ENCODE data around the gene UBE2E2.

The UBE2E2 gene

DNA sequence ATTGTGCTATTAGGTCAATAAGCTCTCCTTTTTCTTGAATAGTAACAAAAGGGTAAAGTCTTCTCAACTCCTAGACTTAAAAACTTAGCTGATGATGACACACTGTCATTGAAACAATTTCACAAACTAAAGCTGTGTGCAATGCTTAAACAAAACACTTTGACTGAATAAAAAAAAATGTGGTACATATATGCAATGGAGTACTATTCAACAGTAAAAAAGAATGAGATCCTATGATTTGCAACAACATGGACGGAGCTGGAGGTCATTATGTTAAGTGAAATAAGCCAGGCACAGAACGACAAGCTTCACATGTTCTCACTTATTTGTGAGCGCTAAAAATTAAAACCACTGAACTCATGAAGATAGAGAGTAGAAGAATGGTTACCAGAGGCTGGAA lies 370.7 kb downstream of the UBE2E2 start:
- TF ChIP-seq, protein P1, sequence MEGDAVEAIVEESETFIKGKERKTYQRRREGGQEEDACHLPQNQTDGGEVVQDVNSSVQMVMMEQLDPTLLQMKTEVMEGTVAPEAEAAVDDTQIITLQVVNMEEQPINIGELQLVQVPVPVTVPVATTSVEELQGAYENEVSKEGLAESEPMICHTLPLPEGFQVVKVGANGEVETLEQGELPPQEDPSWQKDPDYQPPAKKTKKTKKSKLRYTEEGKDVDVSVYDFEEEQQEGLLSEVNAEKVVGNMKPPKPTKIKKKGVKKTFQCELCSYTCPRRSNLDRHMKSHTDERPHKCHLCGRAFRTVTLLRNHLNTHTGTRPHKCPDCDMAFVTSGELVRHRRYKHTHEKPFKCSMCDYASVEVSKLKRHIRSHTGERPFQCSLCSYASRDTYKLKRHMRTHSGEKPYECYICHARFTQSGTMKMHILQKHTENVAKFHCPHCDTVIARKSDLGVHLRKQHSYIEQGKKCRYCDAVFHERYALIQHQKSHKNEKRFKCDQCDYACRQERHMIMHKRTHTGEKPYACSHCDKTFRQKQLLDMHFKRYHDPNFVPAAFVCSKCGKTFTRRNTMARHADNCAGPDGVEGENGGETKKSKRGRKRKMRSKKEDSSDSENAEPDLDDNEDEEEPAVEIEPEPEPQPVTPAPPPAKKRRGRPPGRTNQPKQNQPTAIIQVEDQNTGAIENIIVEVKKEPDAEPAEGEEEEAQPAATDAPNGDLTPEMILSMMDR (IDR thresholded peaks at IDR 0.05; ENCODE audit: insufficient read depth, low read length, poor library complexity, severe bottlenecking) = no peak
- DNase-seq (ENCODE audit: extremely low read depth, insufficient read length) = no peak
- no peak overlapping the region for H3K4me3 ChIP-seq (replicated peaks; ENCODE audit: low read depth, low read length)
- no peaks in the 10 kb centered on the region for H3K27me3 ChIP-seq (replicated peaks; ENCODE audit: control insufficient read depth, insufficient read depth, low read length)
- H3K36me3 ChIP-seq (ENCODE audit: control insufficient read depth, insufficient read depth, low read length) = no peaks in the 10 kb centered on the region

DNA sequence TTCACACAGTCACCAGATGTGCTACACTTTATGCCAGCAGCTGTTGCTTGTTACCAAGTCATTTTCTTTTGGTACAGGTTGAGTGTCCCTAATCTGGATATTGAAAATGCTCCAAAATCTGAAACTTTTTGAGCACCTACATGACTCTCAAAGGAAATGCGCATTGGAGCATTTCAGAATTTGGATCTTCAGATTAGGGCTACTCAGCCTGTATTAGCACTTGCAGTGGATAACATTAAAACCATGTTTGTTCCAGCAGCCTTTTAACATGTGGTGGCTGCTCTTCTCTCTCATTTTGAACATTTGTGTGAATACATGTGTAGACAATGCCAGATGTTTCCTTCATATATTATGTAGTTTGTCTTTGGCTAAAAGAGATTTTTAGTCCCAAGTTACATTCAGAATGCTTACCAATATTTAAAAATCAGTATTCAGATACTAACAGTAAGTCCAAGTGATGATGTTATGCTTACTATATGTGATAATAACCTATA lies 371.7 kb downstream of the UBE2E2 start:
- H3K27me3 ChIP-seq (replicated peaks; ENCODE audit: control insufficient read depth, insufficient read depth, low read length) = no peaks in the 10 kb centered on the region
- H3K4me3 ChIP-seq (replicated peaks; ENCODE audit: low read depth, low read length) = no peak overlapping the region
- no peaks in the 10 kb centered on the region for H3K36me3 ChIP-seq (ENCODE audit: control insufficient read depth, insufficient read depth, low read length)
- TF ChIP-seq, protein P1 (IDR thresholded peaks at IDR 0.05; ENCODE audit: insufficient read depth, low read length, poor library complexity, severe bottlenecking) = no peak
- no peak for DNase-seq (ENCODE audit: extremely low read depth, insufficient read length)

DNA sequence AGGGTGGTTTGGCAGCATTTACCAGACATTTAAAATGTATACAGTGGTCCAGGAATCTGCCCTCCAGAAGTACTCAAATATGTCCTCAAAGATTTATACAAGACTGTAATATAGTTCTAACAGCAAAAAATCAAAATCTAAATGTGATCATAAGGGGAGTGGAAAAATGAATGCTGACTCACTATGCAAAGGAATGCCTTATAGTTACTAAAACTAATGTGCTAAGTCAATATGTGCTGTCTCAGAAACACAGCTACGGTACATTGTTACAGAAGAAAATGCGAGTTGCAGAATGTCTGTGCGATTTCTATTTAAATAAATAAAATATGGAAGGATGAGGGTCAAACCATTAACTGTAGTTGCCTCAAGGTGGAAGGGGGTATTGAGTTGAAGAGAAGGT lies 372.6 kb downstream of the UBE2E2 start:
- TF ChIP-seq, protein P1 (IDR thresholded peaks at IDR 0.05; ENCODE audit: insufficient read depth, low read length, poor library complexity, severe bottlenecking) = no peak
- Histone ChIP-seq H3K36me3 (ENCODE audit: control insufficient read depth, insufficient read depth, low read length) (no peaks in the 10 kb centered on the region), H3K4me3 (replicated peaks; ENCODE audit: low read depth, low read length) (no peak overlapping the region), H3K27me3 (replicated peaks; ENCODE audit: control insufficient read depth, insufficient read depth, low read length) (no peaks in the 10 kb centered on the region)
- no peak for DNase-seq (ENCODE audit: extremely low read depth, insufficient read length)

DNA sequence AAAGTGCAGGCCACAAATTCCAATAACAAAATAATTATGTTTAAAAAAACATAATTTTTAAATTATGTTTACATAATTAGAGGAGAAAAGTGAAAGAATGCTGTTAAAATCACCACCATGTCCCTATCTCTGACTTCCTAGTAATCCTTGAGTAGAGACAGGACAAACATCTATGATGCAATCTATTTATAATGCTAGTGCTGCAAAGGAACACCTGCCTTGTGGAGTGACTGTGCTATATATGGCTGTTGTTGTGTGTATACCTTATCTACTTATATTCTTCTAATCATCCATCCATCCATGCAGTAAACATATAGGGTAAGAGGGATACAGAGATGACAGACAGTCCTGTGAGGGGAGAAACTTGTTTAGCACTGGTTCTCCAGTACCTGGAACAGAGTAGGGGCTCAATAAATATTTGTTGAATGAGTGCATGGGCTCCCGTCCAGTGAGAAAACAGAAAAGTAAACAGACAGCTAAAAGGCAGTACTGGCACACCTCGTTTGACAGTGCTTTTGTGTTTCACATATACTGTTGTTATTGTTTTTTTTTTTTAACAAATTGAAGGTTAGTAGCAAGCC lies 373.3 kb downstream of the UBE2E2 start:
- H3K36me3 ChIP-seq (ENCODE audit: control insufficient read depth, insufficient read depth, low read length) = no peaks in the 10 kb centered on the region
- TF ChIP-seq, protein P1 (IDR thresholded peaks at IDR 0.05; ENCODE audit: insufficient read depth, low read length, poor library complexity, severe bottlenecking) = no peak
- no peak for DNase-seq (ENCODE audit: extremely low read depth, insufficient read length)
- H3K27me3 ChIP-seq (replicated peaks; ENCODE audit: control insufficient read depth, insufficient read depth, low read length) = no peaks in the 10 kb centered on the region
- H3K4me3 ChIP-seq (replicated peaks; ENCODE audit: low read depth, low read length) = no peak overlapping the region

DNA sequence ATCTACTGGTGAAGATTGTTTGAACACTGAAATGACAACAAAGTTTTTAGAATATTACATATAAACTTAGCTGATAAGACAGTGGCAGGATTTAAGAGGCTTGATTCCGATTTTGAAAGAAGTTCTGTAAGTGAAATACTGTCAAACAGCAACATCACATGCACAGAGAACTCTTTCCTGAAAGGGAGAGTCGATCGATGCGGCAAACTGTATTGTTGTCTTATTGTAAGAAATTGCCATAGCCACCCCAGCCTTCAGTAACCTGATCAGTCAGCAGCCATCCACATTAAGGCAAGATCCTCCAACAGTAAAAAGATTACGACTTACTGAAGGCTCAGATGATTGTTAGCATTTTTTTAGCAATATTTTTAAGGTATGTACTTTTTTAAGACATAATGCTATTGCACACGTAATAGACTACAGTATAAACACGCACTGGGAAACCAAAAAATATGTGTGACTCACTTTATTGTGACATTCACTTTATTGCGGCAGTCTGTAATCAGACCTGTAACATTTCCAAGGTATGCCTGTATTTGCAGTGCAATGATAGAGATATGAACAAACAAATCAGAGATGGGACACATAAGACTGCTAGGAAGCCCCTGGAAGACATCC lies 377.1 kb downstream of the UBE2E2 start:
- TF ChIP-seq, protein P1 (IDR thresholded peaks at IDR 0.05; ENCODE audit: insufficient read depth, low read length, poor library complexity, severe bottlenecking) = no peak
- no peaks in the 10 kb centered on the region for H3K27me3 ChIP-seq (replicated peaks; ENCODE audit: control insufficient read depth, insufficient read depth, low read length)
- no peaks in the 10 kb centered on the region for H3K36me3 ChIP-seq (ENCODE audit: control insufficient read depth, insufficient read depth, low read length)
- DNase-seq (ENCODE audit: extremely low read depth, insufficient read length) = no peak
- no peak overlapping the region for H3K4me3 ChIP-seq (replicated peaks; ENCODE audit: low read depth, low read length)

Data from GM06990 (cell line).